WTC11 (cell line): ENCODE measurements around the gene PRUNE2. TPM values are rescaled to one million over a fixed set of nuclear protein-coding genes. Genes with fewer than 3 reads are reported as not detected.

Source experiments
- ATAC-seq: fragments of 200-7000 bp; cut with Tn5 transposase; 2 replicates; pipeline ENCODE4 v1.10.0; 2021; ENCODE audit warnings: mild to moderate bottlenecking, moderate library complexity
- CTCF ChIA-PET: fragments of 300-600 bp; sonication (Branson Sonifier 250); formaldehyde crosslinking; loops from one replicate; lab custom pipeline; 2021; ENCODE audit warnings: antibody characterized with exemption; lab: Charles Lee
- POLR2A ChIA-PET: fragments of 350-600 bp; sonication (Branson Sonifier 250); formaldehyde crosslinking; loops from one replicate; lab custom pipeline; 2021; ENCODE audit warnings: antibody characterized with exemption; lab: Charles Lee
- DNase-seq: peaks from one replicate; pipeline ENCODE4 v3.0.0; 2021; ENCODE audit warnings: low spot score
- H3K27ac Mint-ChIP-seq: 2 replicates; pipeline ENCODE4 v1.8.0; 2021; ENCODE audit warnings: mixed read lengths
- H3K27me3 Mint-ChIP-seq: 2 replicates; pipeline ENCODE4 v1.8.0; 2021; ENCODE audit warnings: low read depth, mild to moderate bottlenecking, moderate library complexity, mixed read lengths
- H3K36me3 Mint-ChIP-seq: 2 replicates; pipeline ENCODE4 v1.8.0; 2021; ENCODE audit warnings: mixed read lengths
- H3K4me1 Mint-ChIP-seq: 2 replicates; pipeline ENCODE4 v1.8.0; 2022; ENCODE audit warnings: mixed read lengths
- H3K4me3 Mint-ChIP-seq: 2 replicates; pipeline ENCODE4 v1.8.0; 2021; ENCODE audit warnings: mild to moderate bottlenecking, moderate library complexity, mixed read lengths
- H3K9me3 Mint-ChIP-seq: 2 replicates; pipeline ENCODE4 v1.8.0; 2021; ENCODE audit warnings: mixed read lengths
- ATF6 ChIP-seq: sonication (generic); formaldehyde crosslinking; IDR thresholded peaks from 2 replicates; pipeline ENCODE4 v1.8.1; 2023; ENCODE audit warnings: mild to moderate bottlenecking, missing genetic modification reagents
- CREB1 ChIP-seq: sonication (generic); formaldehyde crosslinking; IDR thresholded peaks from 2 replicates; pipeline ENCODE4 v1.8.0; 2023; ENCODE audit warnings: mild to moderate bottlenecking, missing genetic modification reagents
- CTCF ChIP-seq: fragments of 200-600 bp; IDR thresholded peaks from 2 replicates; pipeline ENCODE4 v1.8.0; 2022; ENCODE audit warnings: antibody characterized with exemption
- E2F5 ChIP-seq: sonication (generic); formaldehyde crosslinking; IDR thresholded peaks from 2 replicates; pipeline ENCODE4 v1.8.1; 2022; ENCODE audit warnings: mild to moderate bottlenecking, moderate library complexity, missing genetic modification reagents
- ESRRA ChIP-seq: sonication (generic); formaldehyde crosslinking; IDR thresholded peaks from 2 replicates; pipeline ENCODE4 v1.8.1; 2022; ENCODE audit warnings: mild to moderate bottlenecking, missing genetic modification reagents, borderline replicate concordance
- GTF2I ChIP-seq: fragments of 250-450 bp; sonication (Bioruptor Pico); conservative IDR thresholded peaks from 2 replicates; pipeline ENCODE4 v1.4.0; 2021; ENCODE audit warnings: mild to moderate bottlenecking
- HMGA2 ChIP-seq: fragments of 250-450 bp; sonication (Bioruptor Pico); IDR thresholded peaks from 2 replicates; pipeline ENCODE4 v1.4.0; 2021; ENCODE audit warnings: mild to moderate bottlenecking, moderate library complexity
- HMGXB4 ChIP-seq: sonication (generic); formaldehyde crosslinking; IDR thresholded peaks from 2 replicates; pipeline ENCODE4 v1.8.1; 2023; ENCODE audit warnings: mild to moderate bottlenecking, moderate library complexity, missing genetic modification reagents
- PRDM15 ChIP-seq: sonication (generic); formaldehyde crosslinking; IDR thresholded peaks from 2 replicates; pipeline ENCODE4 v1.8.0; 2022; ENCODE audit warnings: missing genetic modification reagents
- RORB ChIP-seq: fragments of 250-450 bp; sonication (Bioruptor Pico); IDR thresholded peaks from 2 replicates; pipeline ENCODE4 v1.9.0; 2021; ENCODE audit warnings: mild to moderate bottlenecking
- SOX15 ChIP-seq: fragments of 250-450 bp; sonication (Bioruptor Pico); IDR thresholded peaks from 2 replicates; pipeline ENCODE4 v1.9.0; 2021; ENCODE audit warnings: mild to moderate bottlenecking
- STAT6 ChIP-seq: sonication (generic); formaldehyde crosslinking; conservative IDR thresholded peaks from 2 replicates; pipeline ENCODE4 v1.8.1; 2023; ENCODE audit warnings: mild to moderate bottlenecking, low read depth, missing genetic modification reagents, moderate library complexity
- TEAD1 ChIP-seq: sonication (generic); formaldehyde crosslinking; IDR thresholded peaks from 2 replicates; pipeline ENCODE4 v1.8.0; 2022; ENCODE audit warnings: mild to moderate bottlenecking, missing genetic modification reagents
- ZNF416 ChIP-seq: fragments of 250-450 bp; sonication (Bioruptor Pico); IDR thresholded peaks from 2 replicates; pipeline ENCODE4 v1.9.0; 2021; ENCODE audit warnings: mild to moderate bottlenecking, inconsistent platforms
- total RNA-seq: library from RNA; stranded (reverse); gene quantifications from 3 replicates; pipeline ENCODE4 v1.2.3, GENCODE V29; 2021

The PRUNE2 gene
- total RNA-seq, 1 experiment from 2014 or later: 13.1 TPM

- no peak for TF ChIP-seq E2F5 (CRISPR knock-in tag)
- TF ChIP-seq TEAD1 (CRISPR knock-in tag): no peak
- no peak for TF ChIP-seq HMGXB4 (CRISPR knock-in tag)
Measured at GRCh38 chr9:76588316-76588715, 317.6 kb downstream of the PRUNE2 start (continued).

- no peak for DNase-seq
- no peak for ATAC-seq
- no peak for TF ChIP-seq CTCF
- ChIA-PET CTCF (no interaction called here), POLR2A (no interaction called here)
- Mint-ChIP-seq H3K36me3 (no peaks in the 10 kb centered on the region), H3K27ac (no peak overlapping the region), H3K27me3 (peaks cover 7% of the 10 kb centered on the region; the same call in 1 of the 2 replicates), H3K4me3 (no peak overlapping the region), H3K9me3 (peaks cover 14% of the 10 kb centered on the region), H3K4me1 (peaks cover 8% of the 10 kb centered on the region)
Measured at GRCh38 chr9:76586390-76587314, 319.3 kb downstream of the PRUNE2 start.

GRCh38 chr9:76585487-76586389, 320.2 kb downstream of the PRUNE2 start:
- ChIA-PET CTCF (no interaction called here), POLR2A (no interaction called here)
- Mint-ChIP-seq H3K9me3 (peaks cover 10% of the 10 kb centered on the region), H3K4me1 (peaks cover 7% of the 10 kb centered on the region), H3K27ac (no peak overlapping the region), H3K36me3 (no peaks in the 10 kb centered on the region), H3K27me3 (no peaks in the 10 kb centered on the region), H3K4me3 (no peak overlapping the region)
- no peak for DNase-seq
- no peak for ATAC-seq
- TF ChIP-seq SOX15 (CRISPR knock-in tag) (no peak), CTCF (no peak), GTF2I (CRISPR knock-in tag) (no peak), ESRRA (CRISPR knock-in tag) (no peak), CREB1 (no peak), ATF6 (CRISPR knock-in tag) (no peak), RORB (no peak), STAT6 (CRISPR knock-in tag) (no peak), HMGA2 (no peak), ZNF416 (no peak), PRDM15 (CRISPR knock-in tag) (no peak)
